ENCODE results near the gene AGXT2. TPM values are rescaled to one million over a fixed set of nuclear protein-coding genes. Genes with fewer than 3 reads are reported as not detected.

The AGXT2 gene
- not detected for total RNA-seq

- no peak within 1 kb of the TSS for H3K27ac Mint-ChIP-seq
- no peak within 1 kb of the TSS for H3K4me3 Mint-ChIP-seq
Measured at GRCh38 chr5:35047785-35048404, at the start of gene AGXT2. TSS of gene AGXT2 (minus strand) at chr5:35047949. CDS start at chr5:35047892, 57 bp downstream.

GRCh38 chr5:35096932-35097331, 49.2 kb upstream of the AGXT2 start:
- Mint-ChIP-seq H3K27ac (no peak overlapping the region), H3K36me3 (no peaks in the 10 kb centered on the region), H3K4me1 (ENCODE audit: low read depth in 2 of 2) (no peaks in the 10 kb centered on the region), H3K9me3 (no peaks in the 10 kb centered on the region), H3K4me3 (no peak overlapping the region), H3K27me3 (no peaks in the 10 kb centered on the region)
- no peak for ATAC-seq
- no peak for DNase-seq (ENCODE audit: low spot score)

More at GRCh38 chr5:35047785-35048404, at the start of gene AGXT2:
- no peaks in the 10 kb centered on the region for H3K9me3 Mint-ChIP-seq
- DNase-seq (ENCODE audit: low spot score) (no peak), ATAC-seq (no peak)
- H3K36me3 Mint-ChIP-seq, result no peaks in the 10 kb centered on the region
- no peaks in the 10 kb centered on the region for H3K4me1 Mint-ChIP-seq (ENCODE audit: low read depth in 2 of 2)
- H3K27me3 Mint-ChIP-seq, result peaks cover 11% of the 10 kb centered on the region in 2 donors

GRCh38 chr5:35096216-35096615, 48.5 kb upstream of the AGXT2 start:
- H3K4me3 Mint-ChIP-seq, result no peak overlapping the region
- H3K36me3 Mint-ChIP-seq, result no peaks in the 10 kb centered on the region
- H3K9me3 Mint-ChIP-seq, result no peaks in the 10 kb centered on the region

GRCh38 chr5:35095366-35095765, 47.6 kb upstream of the AGXT2 start:
- no peaks in the 10 kb centered on the region for H3K9me3 Mint-ChIP-seq
- no peaks in the 10 kb centered on the region for H3K27me3 Mint-ChIP-seq
- no peak for ATAC-seq
- no peak for DNase-seq (ENCODE audit: low spot score)
- no peak overlapping the region for H3K27ac Mint-ChIP-seq
- no peaks in the 10 kb centered on the region for H3K4me1 Mint-ChIP-seq (ENCODE audit: low read depth in 2 of 2)
- no peaks in the 10 kb centered on the region for H3K36me3 Mint-ChIP-seq
- H3K4me3 Mint-ChIP-seq, result no peak overlapping the region

More at GRCh38 chr5:35096216-35096615, 48.5 kb upstream of the AGXT2 start:
- H3K27me3 Mint-ChIP-seq, result no peaks in the 10 kb centered on the region
- ATAC-seq, result no peak
- H3K4me1 Mint-ChIP-seq (ENCODE audit: low read depth in 2 of 2), result no peaks in the 10 kb centered on the region
- H3K27ac Mint-ChIP-seq, result no peak overlapping the region
- no peak for DNase-seq (ENCODE audit: low spot score)

- H3K9me3 Mint-ChIP-seq, result no peaks in the 10 kb centered on the region
- no peaks in the 10 kb centered on the region for H3K36me3 Mint-ChIP-seq
- H3K4me3 Mint-ChIP-seq, result no peak overlapping the region
- DNase-seq (ENCODE audit: low spot score), result no peak
- ATAC-seq, result no peak
- no peaks in the 10 kb centered on the region for H3K4me1 Mint-ChIP-seq (ENCODE audit: low read depth in 2 of 2)
- no peaks in the 10 kb centered on the region for H3K27me3 Mint-ChIP-seq
- no peak overlapping the region for H3K27ac Mint-ChIP-seq
Measured at GRCh38 chr5:35094948-35095347, 47.2 kb upstream of the AGXT2 start.

GRCh38 chr5:35092703-35093102, 45.0 kb upstream of the AGXT2 start:
- no peaks in the 10 kb centered on the region for H3K27me3 Mint-ChIP-seq
- ATAC-seq (no peak), DNase-seq (ENCODE audit: low spot score) (no peak)
- no peak overlapping the region for H3K4me3 Mint-ChIP-seq
- no peaks in the 10 kb centered on the region for H3K36me3 Mint-ChIP-seq
- H3K27ac Mint-ChIP-seq, result no peak overlapping the region
- no peaks in the 10 kb centered on the region for H3K9me3 Mint-ChIP-seq
- H3K4me1 Mint-ChIP-seq (ENCODE audit: low read depth in 2 of 2), result no peaks in the 10 kb centered on the region

- Mint-ChIP-seq H3K36me3 (no peaks in the 10 kb centered on the region), H3K27ac (no peak overlapping the region), H3K4me1 (ENCODE audit: low read depth in 2 of 2) (no peaks in the 10 kb centered on the region), H3K4me3 (no peak overlapping the region), H3K9me3 (no peaks in the 10 kb centered on the region), H3K27me3 (peaks cover 2 to 5% of the 10 kb centered on the region in 2 donors)
- DNase-seq (ENCODE audit: low spot score) (no peak), ATAC-seq (no peak)
Measured at GRCh38 chr5:35091704-35092103, 44.0 kb upstream of the AGXT2 start.

- H3K27me3 Mint-ChIP-seq, result peaks cover 4 to 7% of the 10 kb centered on the region in 2 donors
- no peaks in the 10 kb centered on the region for H3K36me3 Mint-ChIP-seq
- no peak overlapping the region for H3K4me3 Mint-ChIP-seq
- H3K9me3 Mint-ChIP-seq, result no peaks in the 10 kb centered on the region
- no peak overlapping the region for H3K27ac Mint-ChIP-seq
- ATAC-seq, result no peak
- no peak for DNase-seq (ENCODE audit: low spot score)
- H3K4me1 Mint-ChIP-seq (ENCODE audit: low read depth in 2 of 2), result no peaks in the 10 kb centered on the region
Measured at GRCh38 chr5:35089334-35090314, 41.9 kb upstream of the AGXT2 start.

- Mint-ChIP-seq H3K9me3 (no peaks in the 10 kb centered on the region), H3K27ac (no peak overlapping the region), H3K36me3 (no peaks in the 10 kb centered on the region), H3K4me3 (no peak overlapping the region), H3K4me1 (ENCODE audit: low read depth in 2 of 2) (no peaks in the 10 kb centered on the region), H3K27me3 (peaks cover 4 to 7% of the 10 kb centered on the region in 2 donors)
- ATAC-seq, result no peak
- no peak for DNase-seq (ENCODE audit: low spot score)
Measured at GRCh38 chr5:35087991-35088390, 40.2 kb upstream of the AGXT2 start.

- Mint-ChIP-seq H3K9me3 (no peaks in the 10 kb centered on the region), H3K4me1 (ENCODE audit: low read depth in 2 of 2) (no peaks in the 10 kb centered on the region), H3K27me3 (peaks cover 4 to 7% of the 10 kb centered on the region in 2 donors), H3K36me3 (no peaks in the 10 kb centered on the region), H3K4me3 (no peak overlapping the region), H3K27ac (no peak overlapping the region)
- ATAC-seq (no peak), DNase-seq (ENCODE audit: low spot score) (no peak)
Measured at GRCh38 chr5:35083150-35083549, 35.4 kb upstream of the AGXT2 start.

- Mint-ChIP-seq H3K27ac (no peak overlapping the region), H3K4me3 (no peak overlapping the region), H3K27me3 (peaks cover 4 to 12% of the 10 kb centered on the region in 2 donors), H3K9me3 (no peaks in the 10 kb centered on the region), H3K4me1 (ENCODE audit: low read depth in 2 of 2) (no peaks in the 10 kb centered on the region), H3K36me3 (no peaks in the 10 kb centered on the region)
- ATAC-seq, result no peak
- DNase-seq (ENCODE audit: low spot score), result no peak
Measured at GRCh38 chr5:35082530-35082929, 34.8 kb upstream of the AGXT2 start.

- Mint-ChIP-seq H3K9me3 (peaks cover 4% of the 10 kb centered on the region), H3K27me3 (peaks cover 0 to 6% of the 10 kb centered on the region in 2 donors), H3K4me1 (ENCODE audit: low read depth in 2 of 2) (no peaks in the 10 kb centered on the region), H3K27ac (no peak overlapping the region), H3K36me3 (no peaks in the 10 kb centered on the region), H3K4me3 (no peak overlapping the region)
- no peak for DNase-seq (ENCODE audit: low spot score)
- no peak for ATAC-seq
Measured at GRCh38 chr5:35081134-35081533, 33.4 kb upstream of the AGXT2 start.

GRCh38 chr5:35073160-35073559, 25.4 kb upstream of the AGXT2 start:
- H3K36me3 Mint-ChIP-seq, result no peaks in the 10 kb centered on the region
- ATAC-seq, result no peak
- H3K27ac Mint-ChIP-seq, result no peak overlapping the region

GRCh38 chr5:35069188-35069587, 21.4 kb upstream of the AGXT2 start:
- Mint-ChIP-seq H3K36me3 (no peaks in the 10 kb centered on the region), H3K4me3 (no peak overlapping the region), H3K27ac (no peak overlapping the region), H3K9me3 (peaks cover 4% of the 10 kb centered on the region), H3K27me3 (peaks cover 4 to 7% of the 10 kb centered on the region in 2 donors), H3K4me1 (ENCODE audit: low read depth in 2 of 2) (no peaks in the 10 kb centered on the region)
- DNase-seq (ENCODE audit: low spot score) (no peak), ATAC-seq (no peak)

More at GRCh38 chr5:35073160-35073559, 25.4 kb upstream of the AGXT2 start:
- no peak for DNase-seq (ENCODE audit: low spot score)
- Mint-ChIP-seq H3K4me3 (no peak overlapping the region), H3K9me3 (peaks cover 8% of the 10 kb centered on the region), H3K27me3 (peaks cover 0 to 6% of the 10 kb centered on the region in 2 donors), H3K4me1 (ENCODE audit: low read depth in 2 of 2) (no peaks in the 10 kb centered on the region)

All from natural killer cell treated with Interleukin-12 subunit alpha and Interleukin-12 subunit beta and Interleukin-15 and Interleukin-18, amount 100 ng/mL, for 72 hours (primary cell).